H1 (cell line): ENCODE data around the gene KLHL14. TPM values are rescaled to one million over a fixed set of nuclear protein-coding genes. Genes with fewer than 3 reads are reported as not detected.

Experiments used
- CTCF ChIA-PET: fragments of 300-600 bp; sonication (Branson Sonifier 250); formaldehyde crosslinking; loops from one replicate; lab custom pipeline; 2021; ENCODE audit not compliant: partially characterized antibody; lab: Charles Lee
- POLR2A ChIA-PET: fragments of 300-600 bp; sonication (Branson Sonifier 250); formaldehyde crosslinking; loops from one replicate; lab custom pipeline; 2021; ENCODE audit warnings: inconsistent platforms; ENCODE audit not compliant: partially characterized antibody; lab: Charles Lee
- DNase-seq, 2 experiments: peaks; one replicate each; pipeline versions ENCODE4 v3.0.0 to v3.0.0-alpha.2; 2010 to 2022; ENCODE audit warnings: low spot score in 2 of 2, low read depth in 1 of 2, mixed read lengths in 1 of 2
- FAIRE-seq: peaks from 2 replicates; lab custom pipeline; 2011; peaks lifted over from hg19 to GRCh38; lab: Jason Lieb, UNC
- H2AFZ ChIP-seq: 2 replicates; pipeline ENCODE4 v1.8.1; 2012; ENCODE audit warnings: low read length, inconsistent platforms
- H2AK5ac ChIP-seq: 2 replicates; pipeline ENCODE4 v1.6.1; 2013; ENCODE audit warnings: low read depth, low read length
- H2BK120ac ChIP-seq: replicated peaks from 2 replicates; pipeline ENCODE3; 2013; ENCODE audit warnings: low read depth, low read length, inconsistent platforms
- H2BK12ac ChIP-seq: 2 replicates; pipeline ENCODE4 v1.6.1; 2013; ENCODE audit warnings: low read depth, low read length
- H2BK15ac ChIP-seq: 2 replicates; pipeline ENCODE4 v1.6.1; 2013; ENCODE audit warnings: low read length
- H2BK20ac ChIP-seq: 2 replicates; pipeline ENCODE4 v1.6.1; 2013; ENCODE audit warnings: low read length
- H2BK5ac ChIP-seq: 2 replicates; pipeline ENCODE4 v1.6.1; 2013; ENCODE audit warnings: low read depth, low read length
- H3K14ac ChIP-seq: 2 replicates; pipeline ENCODE4 v1.6.1; 2013; ENCODE audit warnings: inconsistent platforms; ENCODE audit not compliant: insufficient read length
- H3K18ac ChIP-seq: 2 replicates; pipeline ENCODE4 v1.6.1; 2013; ENCODE audit warnings: low read length; ENCODE audit errors: extremely low read depth
- H3K23ac ChIP-seq: 2 replicates; pipeline ENCODE4 v1.6.1; 2013; ENCODE audit warnings: inconsistent platforms; ENCODE audit not compliant: insufficient read length
- H3K23me2 ChIP-seq: 2 replicates; pipeline ENCODE4 v1.6.1; 2013; ENCODE audit warnings: low read depth, low read length
- H3K27ac ChIP-seq: 2 replicates; pipeline ENCODE4 v1.6.1; 2011; ENCODE audit warnings: low read depth, low read length, inconsistent platforms
- H3K27me3 ChIP-seq, 4 experiments: replicated peaks in 1 of 4; 1 replicate in 1 of 4; 2 replicates in 3 of 4; pipeline versions ENCODE4 v1.6.1 to v1.8.1; 2011 to 2013; ENCODE audit warnings: low read length in 3 of 4, mild to moderate bottlenecking in 3 of 4, inconsistent platforms in 2 of 4, mixed read lengths in 2 of 4, moderate library complexity in 1 of 4; ENCODE audit not compliant: control insufficient read depth in 3 of 4, insufficient read depth in 3 of 4; ENCODE audit errors: extremely low read depth in 1 of 4
- H3K36me3 ChIP-seq, 4 experiments: 2 replicates each; pipeline versions ENCODE4 v1.6.1 to v1.8.1; 2011 to 2013; ENCODE audit warnings: mild to moderate bottlenecking in 4 of 4, low read length in 3 of 4, moderate library complexity in 2 of 4, control low read depth in 1 of 4, inconsistent platforms in 1 of 4; ENCODE audit not compliant: insufficient read depth in 4 of 4, control insufficient read depth in 2 of 4
- H3K4ac ChIP-seq: replicated peaks from 2 replicates; pipeline ENCODE3; 2013; ENCODE audit warnings: low read length, low read depth, mixed read lengths, inconsistent platforms; ENCODE audit not compliant: insufficient read length
- H3K4me1 ChIP-seq, 4 experiments: replicated peaks in 1 of 4; 1 replicate in 1 of 4; 2 replicates in 3 of 4; pipeline versions ENCODE4 v1.6.1 to v1.8.1; 2011 to 2013; ENCODE audit warnings: low read length in 3 of 4, inconsistent platforms in 2 of 4, mixed read lengths in 1 of 4; ENCODE audit not compliant: insufficient read depth in 4 of 4, control insufficient read depth in 3 of 4
- H3K4me2 ChIP-seq, 2 experiments: 2 replicates each; pipeline versions ENCODE4 v1.6.1 to v1.8.1; 2011 to 2013; ENCODE audit warnings: low read depth in 2 of 2, low read length in 2 of 2, control low read depth in 1 of 2, inconsistent platforms in 1 of 2, mild to moderate bottlenecking in 1 of 2; ENCODE audit not compliant: insufficient read depth in 1 of 2
- H3K4me3 ChIP-seq, 4 experiments: fragments of 200-600, 300-600 bp in 1 of 4; sonication (generic), shearing (Covaris generic), sonication (Bioruptor Twin) in 1 of 4; 2 replicates each; pipeline versions ENCODE4 v1.5.1 to v1.8.1; 2011 to 2016; ENCODE audit warnings: low read length in 4 of 4, low read depth in 3 of 4, control low read depth in 2 of 4, inconsistent platforms in 2 of 4, mild to moderate bottlenecking in 2 of 4, mixed read lengths in 1 of 4, moderate library complexity in 1 of 4; ENCODE audit not compliant: insufficient read depth in 2 of 4; ENCODE audit errors: extremely low read depth in 1 of 4
- H3K56ac ChIP-seq: replicated peaks from 2 replicates; pipeline ENCODE3; 2013; ENCODE audit warnings: low read depth, mild to moderate bottlenecking, mixed read lengths, low read length, inconsistent platforms; ENCODE audit not compliant: insufficient read length
- H3K79me1 ChIP-seq: 2 replicates; pipeline ENCODE4 v1.6.1; 2013; ENCODE audit warnings: low read depth, low read length, control low read depth
- H3K79me2 ChIP-seq, 2 experiments: 2 replicates each; pipeline versions ENCODE4 v1.6.1 to v1.8.1; 2012 to 2013; ENCODE audit warnings: low read length in 2 of 2, mild to moderate bottlenecking in 2 of 2, inconsistent platforms in 1 of 2; ENCODE audit not compliant: insufficient read depth in 2 of 2, control insufficient read depth in 1 of 2
- H3K9ac ChIP-seq, 4 experiments: replicated peaks in 1 of 4; 1 replicate in 1 of 4; 2 replicates in 3 of 4; pipeline versions ENCODE4 v1.6.1 to v1.8.1; 2011 to 2013; ENCODE audit warnings: low read depth in 3 of 4, low read length in 3 of 4, control low read depth in 2 of 4, mild to moderate bottlenecking in 2 of 4, moderate library complexity in 2 of 4, inconsistent platforms in 1 of 4; ENCODE audit errors: extremely low read depth in 1 of 4
- H3K9me3 ChIP-seq, 2 experiments: 2 replicates each; pipeline versions ENCODE4 v1.6.1 to v1.8.1; 2012 to 2013; ENCODE audit warnings: mild to moderate bottlenecking in 2 of 2, moderate library complexity in 2 of 2, control low read depth in 1 of 2, inconsistent platforms in 1 of 2, low read depth in 1 of 2, low read length in 1 of 2, mixed read lengths in 1 of 2; ENCODE audit not compliant: insufficient read depth in 2 of 2
- H4K20me1 ChIP-seq, 2 experiments: replicated peaks in 1 of 2; 2 replicates each; pipeline versions ENCODE3 to v1.8.1; 2011 to 2013; ENCODE audit warnings: inconsistent platforms in 2 of 2, low read length in 2 of 2, mild to moderate bottlenecking in 1 of 2; ENCODE audit not compliant: insufficient read depth in 2 of 2, control insufficient read depth in 1 of 2
- H4K5ac ChIP-seq: 2 replicates; pipeline ENCODE4 v1.6.1; 2013; ENCODE audit warnings: low read length, low read depth, mixed read lengths, inconsistent platforms; ENCODE audit not compliant: insufficient read length
- H4K8ac ChIP-seq: 2 replicates; pipeline ENCODE4 v1.8.0; 2013; ENCODE audit warnings: mild to moderate bottlenecking, moderate library complexity, low read length, inconsistent platforms; ENCODE audit not compliant: insufficient read depth; ENCODE audit errors: extremely low read depth
- H4K91ac ChIP-seq: replicated peaks from 2 replicates; pipeline ENCODE3; 2013; ENCODE audit warnings: low read length, mixed read lengths, inconsistent platforms; ENCODE audit not compliant: insufficient read length
- ATF3 ChIP-seq: IDR thresholded peaks from 2 replicates; pipeline ENCODE4 v1.6.1; 2011; ENCODE audit warnings: low read depth, mild to moderate bottlenecking, low read length; ENCODE audit not compliant: insufficient read depth
- BACH1 ChIP-seq: IDR thresholded peaks from 2 replicates; pipeline ENCODE4 v1.6.1; 2012; ENCODE audit warnings: low read length, improper control_type of control experiment
- JUND ChIP-seq: IDR thresholded peaks from 2 replicates; pipeline ENCODE4 v1.6.1; 2011; ENCODE audit warnings: mild to moderate bottlenecking, improper control_type of control experiment, low read length
- KDM1A ChIP-seq: fragments of 200-600, 300-600 bp; sonication (generic); IDR thresholded peaks from 2 replicates; pipeline ENCODE4 v1.7.1; 2016; ENCODE audit warnings: mild to moderate bottlenecking, low read length, borderline replicate concordance
- KDM5A ChIP-seq: fragments of 200-600 bp; IDR thresholded peaks from 2 replicates; pipeline ENCODE4 v1.7.1; 2012; ENCODE audit warnings: mild to moderate bottlenecking, low read length, inconsistent platforms, mixed read lengths
- NANOG ChIP-seq: IDR thresholded peaks from 2 replicates; pipeline ENCODE4 v1.6.1; 2011; ENCODE audit warnings: low read length, low read depth, mild to moderate bottlenecking, inconsistent platforms; ENCODE audit not compliant: insufficient read depth, poor library complexity, severe bottlenecking
- NRF1 ChIP-seq: IDR thresholded peaks from 2 replicates; pipeline ENCODE4 v1.6.1; 2011; ENCODE audit warnings: mild to moderate bottlenecking, low read depth, low read length, improper control_type of control experiment
- POLR2A ChIP-seq, 2 experiments: IDR thresholded peaks; 1 replicate in 1 of 2; 2 replicates in 1 of 2; pipeline ENCODE4 v1.6.1; 2011; ENCODE audit warnings: low read depth in 2 of 2, low read length in 2 of 2, mild to moderate bottlenecking in 2 of 2; ENCODE audit errors: control extremely low read depth in 1 of 2
- POU5F1 ChIP-seq: IDR thresholded peaks from 2 replicates; pipeline ENCODE4 v1.6.1; 2011; ENCODE audit warnings: low read depth, mild to moderate bottlenecking, low read length, moderate library complexity
- RFX5 ChIP-seq: IDR thresholded peaks from 2 replicates; pipeline ENCODE4 v1.6.1; 2011; ENCODE audit warnings: low read depth, low read length, improper control_type of control experiment, borderline replicate concordance
- SIN3A ChIP-seq, 2 experiments: IDR thresholded peaks in 1 of 2; conservative IDR thresholded peaks in 1 of 2; 2 replicates each; pipeline ENCODE4 v1.6.1; 2011 to 2012; ENCODE audit warnings: low read length in 2 of 2, improper control_type of control experiment in 1 of 2, low read depth in 1 of 2, mild to moderate bottlenecking in 1 of 2
- SIRT6 ChIP-seq: IDR thresholded peaks from one replicate; pipeline ENCODE4 v1.7.1; 2012; ENCODE audit warnings: low read length, inconsistent platforms
- SP1 ChIP-seq: IDR thresholded peaks from 2 replicates; pipeline ENCODE4 v1.6.1; 2011; ENCODE audit warnings: low read depth, low read length
- SP2 ChIP-seq: IDR thresholded peaks from 2 replicates; pipeline ENCODE4 v1.6.1; 2012; ENCODE audit warnings: mild to moderate bottlenecking, low read length, inconsistent platforms
- SUZ12 ChIP-seq: fragments of 200-600 bp; sonication (generic); IDR thresholded peaks from 2 replicates; pipeline ENCODE4 v1.6.1; 2012; ENCODE audit warnings: mild to moderate bottlenecking, inconsistent platforms, low read length, moderate library complexity, mixed read lengths
- ZNF274 ChIP-seq: IDR thresholded peaks from 2 replicates; pipeline ENCODE4 v1.7.0; 2012; ENCODE audit warnings: low read length, borderline replicate concordance; ENCODE audit errors: extremely low read depth
- WGBS, 2 experiments: shearing (Covaris generic) in 1 of 2; methylation state at CpG; one replicate each; pipeline versions ENCODE4 v1.1.6 to v1.1.7; 2013 to 2015; ENCODE audit warnings: low lambda C conversion rate in 2 of 2, mixed read lengths in 2 of 2, inconsistent platforms in 1 of 2, low coverage in 1 of 2, missing lambda C conversion rate in 1 of 2; ENCODE audit not compliant: insufficient replicate concordance in 2 of 2, insufficient coverage in 1 of 2, insufficient read length in 1 of 2; ENCODE audit errors: extremely low coverage in 1 of 2, missing lambda C conversion rate in 1 of 2; 5-methylcytosine and 5-hydroxymethylcytosine counted together
- polyA plus RNA-seq, 7 experiments: library from polyadenylated mRNA; depleted of rRNA in 3 of 7; stranded (reverse) in 5 of 7; unstranded in 2 of 7; fragments of >200 nt in 5 of 7; fragments of 200-250 nt in 2 of 7; gene quantifications; 1 replicate in 5 of 7; 2 replicates in 1 of 7; 4 replicates in 1 of 7; pipeline versions ENCODE4 v1.2.1 to v1.2.3, GENCODE V29; 2011 to 2013; ENCODE audit warnings: missing spikeins in 2 of 7, mixed read lengths in 2 of 7
- total RNA-seq: library from RNA; stranded (reverse); fragmentation: NEBNext Ultra II Directional; extraction: Animal tissue kit (Norgen Biotek cat#: 25700); gene quantifications from 2 replicates; pipeline ENCODE4 v1.2.1, GENCODE V29; 2021

KLHL14 gene
- total and polyA plus RNA-seq, 2 of the 8 experiments (the other 6 are each of a cell fraction or from before 2014, with no cell fraction given) = 1.1 to 1.2 TPM

- Histone ChIP-seq H4K8ac (no peak overlapping the region), H2AK5ac (no peak overlapping the region), H3K79me1 (no peaks in the 10 kb centered on the region), H3K14ac (no peak overlapping the region), H4K5ac (no peak overlapping the region), H3K36me3 (no peaks in the 10 kb centered on the region), H3K4ac (no peak overlapping the region), H2BK120ac (no peak overlapping the region), H2BK5ac (no peak overlapping the region), H3K23me2 (no peaks in the 10 kb centered on the region), H3K79me2 (no peaks in the 10 kb centered on the region), H3K23ac (no peak overlapping the region), H4K91ac (no peak overlapping the region), H3K27ac (no peak overlapping the region), H3K9ac (no peak overlapping the region), H3K56ac (no peak overlapping the region), H3K27me3 (no peaks in the 10 kb centered on the region), H3K18ac (no peak overlapping the region), H3K4me2 (no peak overlapping the region), H2BK15ac (no peak overlapping the region), H3K4me1 (no peaks in the 10 kb centered on the region), H3K9me3 (no peaks in the 10 kb centered on the region), H2AFZ (no peak overlapping the region), H2BK20ac (no peak overlapping the region), H2BK12ac (no peak overlapping the region), H4K20me1 (no peaks in the 10 kb centered on the region), H3K4me3 (no peak overlapping the region)
- WGBS, 2 experiments = 93% methylated on average over 2 of the region's 2 CpGs; no CpG with 5 or more reads in 1 of the 2 experiments
- POLR2A ChIA-PET = no interaction called here
- CTCF ChIA-PET = no interaction called here
- DNase-seq (no peak), FAIRE-seq (no peak)
- TF ChIP-seq NANOG = no peak
- TF ChIP-seq SIRT6 = no peak
- TF ChIP-seq SIN3A (conservative IDR thresholded peaks at IDR 0.05 in 1 of 2, IDR thresholded peaks at IDR 0.05 in 1 of 2; ENCODE audit: low read depth in 1 of 2, low read length in 2 of 2) = no peak
- no peak for TF ChIP-seq SP1
- no peak for TF ChIP-seq KDM5A
- TF ChIP-seq ATF3 = no peak
- no peak for TF ChIP-seq BACH1
- no peak for TF ChIP-seq ZNF274
- no peak for TF ChIP-seq JUND
- TF ChIP-seq RFX5 = no peak
- TF ChIP-seq SP2 = no peak
- no peak for TF ChIP-seq POLR2A (IDR thresholded peaks at IDR 0.05; ENCODE audit: control extremely low read depth in 1 of 2, low read depth in 2 of 2, low read length in 2 of 2)
- TF ChIP-seq NRF1 = no peak
- no peak for TF ChIP-seq KDM1A
- no peak for TF ChIP-seq SUZ12
- TF ChIP-seq POU5F1 = no peak
Measured at GRCh38 chr18:32735781-32736180, 37.0 kb downstream of the KLHL14 start.
